ENCODE measurements around the gene PDCD6IP.
"Not testable (repeated sequence)": the region's sequence is repeated elsewhere in the genome, so short reads cannot be mapped to it uniquely, and the experiment has no call there.

Gene PDCD6IP

DNA sequence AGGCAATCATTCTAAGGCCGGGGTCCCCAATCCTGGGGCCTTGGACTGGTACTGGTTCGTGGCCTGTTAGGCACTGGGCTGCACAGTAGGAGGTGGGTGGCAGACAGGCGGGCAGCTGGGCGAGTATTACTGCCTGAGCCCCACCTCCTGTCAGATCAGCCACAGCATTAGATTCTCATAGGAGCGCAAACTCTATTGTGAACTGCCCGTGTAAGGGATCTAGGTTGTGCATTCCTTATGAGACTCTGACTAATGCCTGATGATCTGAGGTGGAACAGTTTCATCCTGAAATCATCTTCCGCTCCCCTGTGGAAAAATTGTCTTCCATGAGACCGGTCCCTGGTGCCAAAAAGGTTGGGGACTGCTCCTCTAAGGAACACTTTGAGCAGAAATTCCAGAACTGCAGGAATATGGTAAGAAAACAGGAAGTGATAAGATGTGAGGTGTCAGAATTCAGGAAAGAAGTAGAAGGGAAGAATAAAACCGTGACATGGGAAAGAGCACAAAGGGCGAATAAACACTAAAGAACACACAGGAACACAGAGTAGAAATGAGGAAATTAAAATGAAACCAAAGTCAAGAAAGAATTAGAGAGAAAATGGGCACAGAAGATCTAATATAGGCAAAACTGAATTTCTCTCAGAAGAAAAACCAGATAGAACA, 57.6 kb downstream of the PDCD6IP start:
- DNase-seq (ENCODE audit: low read depth): no peak

DNA sequence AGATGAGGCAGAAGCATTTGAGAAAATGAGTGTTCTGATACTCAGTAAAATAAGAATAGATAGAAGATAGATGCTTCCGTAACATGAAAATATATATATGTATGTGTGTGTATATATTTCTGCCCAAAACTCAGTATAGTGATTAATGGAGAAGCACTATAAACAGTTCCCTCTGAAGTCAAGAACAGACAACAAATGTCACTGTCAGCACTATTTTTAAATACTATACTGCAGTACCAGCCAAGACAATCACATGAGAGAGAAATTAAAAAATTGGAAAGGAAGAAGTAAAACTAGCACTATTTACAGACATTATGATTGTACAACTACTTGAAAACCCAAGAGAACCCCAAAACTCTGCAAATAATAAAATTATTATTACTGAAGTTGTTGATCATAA, 59.3 kb downstream of the PDCD6IP start:
- DNase-seq (ENCODE audit: low read depth): not testable (repeated sequence)

DNA sequence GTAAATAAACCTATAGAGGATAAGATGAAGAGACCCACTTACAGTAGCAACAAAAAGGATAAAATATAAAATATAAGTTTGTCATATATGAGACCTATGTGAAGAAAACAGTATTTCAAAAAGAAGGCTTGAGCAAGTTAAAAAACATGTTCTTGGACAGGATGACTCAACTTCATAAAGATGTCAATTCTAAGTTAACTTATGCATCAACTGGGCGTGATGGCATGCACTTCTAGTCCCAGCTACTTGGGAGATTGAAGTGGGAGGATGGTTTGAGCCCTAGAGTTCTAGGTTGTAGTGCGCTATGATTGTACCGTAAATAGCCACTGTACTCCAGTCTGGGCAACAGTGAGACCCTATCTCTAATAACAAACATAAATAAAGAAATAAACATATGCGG, 59.7 kb downstream of the PDCD6IP start:
- no peak for DNase-seq (ENCODE audit: low read depth)

DNA sequence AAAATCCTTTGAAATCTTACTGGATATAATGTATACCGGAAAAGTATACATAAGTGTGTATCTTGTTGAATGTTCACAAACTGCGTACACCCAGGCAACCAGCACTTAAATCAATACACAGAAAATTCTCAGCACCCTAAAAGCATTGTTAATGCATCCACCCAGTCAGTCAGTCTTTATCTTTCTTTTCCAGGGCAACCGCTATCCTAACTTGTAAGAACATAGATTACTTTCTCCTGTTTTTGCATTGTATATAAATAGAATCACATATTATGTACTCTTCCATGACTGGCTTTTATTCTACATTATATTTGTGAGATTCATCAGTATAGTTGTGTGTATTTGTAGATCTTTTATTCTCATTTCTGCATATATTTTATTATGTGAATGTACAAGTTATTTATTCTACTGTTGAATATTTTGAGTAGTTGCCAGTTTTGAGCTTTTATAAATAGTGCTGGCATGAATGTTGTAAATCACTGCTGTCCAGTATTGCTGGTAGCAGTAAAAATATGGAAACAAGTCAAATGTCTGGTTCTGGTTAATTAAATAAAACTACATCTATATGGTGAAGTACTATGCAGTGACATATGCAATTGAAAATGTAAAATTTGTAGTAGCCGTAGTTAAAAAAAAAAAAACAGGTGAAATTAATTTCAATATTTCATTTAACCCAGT, 62.1 kb downstream of the PDCD6IP start:
- DNase-seq (ENCODE audit: low read depth): no peak

- no peak for DNase-seq (ENCODE audit: low read depth)
Observed at GRCh38 chr3:33865133-33865532, 66.7 kb downstream of the PDCD6IP start.

- DNase-seq (ENCODE audit: low read depth): no peak
Observed at GRCh38 chr3:33868309-33868708, 69.9 kb downstream of the PDCD6IP start.

DNA sequence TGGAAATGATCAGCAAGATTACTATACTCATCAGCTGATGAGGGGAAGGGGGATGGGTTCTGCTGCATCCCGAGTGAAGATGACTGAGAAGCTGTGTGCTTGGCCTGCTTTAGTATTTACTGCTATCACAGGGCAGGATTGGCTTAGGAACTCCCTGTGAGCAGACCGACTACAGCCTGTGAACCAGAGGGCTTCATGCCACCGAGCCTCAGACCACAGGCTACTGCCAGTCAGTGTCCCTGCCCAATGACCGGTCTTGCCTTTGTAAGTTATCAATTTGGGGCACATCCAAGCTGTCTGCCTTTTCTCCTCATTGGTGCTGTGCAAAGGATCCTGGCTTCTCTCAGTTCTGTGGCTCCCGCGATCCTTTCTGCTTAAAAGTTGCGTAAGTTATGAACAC, 71.5 kb downstream of the PDCD6IP start:
- DNase-seq (ENCODE audit: low read depth): no peak

- no peak for DNase-seq (ENCODE audit: low read depth)
Observed at GRCh38 chr3:33874815-33875214, 76.4 kb downstream of the PDCD6IP start.

GRCh38 chr3:33875680-33876079, 77.2 kb downstream of the PDCD6IP start:
- no peak for DNase-seq (ENCODE audit: low read depth)

- no peak for DNase-seq (ENCODE audit: low read depth)
Observed at GRCh38 chr3:33877187-33877586, 78.8 kb downstream of the PDCD6IP start.

DNA sequence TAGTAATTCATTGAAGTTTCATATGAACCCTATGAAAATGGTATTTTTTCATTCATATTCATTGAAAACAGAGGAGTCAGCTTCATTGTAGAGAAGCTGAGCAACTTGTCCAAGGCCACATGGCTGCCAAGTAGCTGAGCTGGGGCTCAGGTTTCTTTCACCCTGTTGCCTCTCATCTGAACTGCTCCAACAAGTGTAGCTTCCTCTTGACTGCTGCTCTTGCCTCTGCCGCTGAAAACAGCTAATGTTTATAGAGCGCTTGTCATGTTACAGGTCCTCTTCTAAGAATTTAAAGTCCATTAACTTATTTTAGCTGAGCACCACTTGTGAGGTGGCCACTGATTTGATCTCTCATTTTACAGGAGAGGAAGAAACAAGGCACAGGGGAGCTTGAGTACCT, 81.1 kb downstream of the PDCD6IP start:
- DNase-seq (ENCODE audit: low read depth): no peak

DNA sequence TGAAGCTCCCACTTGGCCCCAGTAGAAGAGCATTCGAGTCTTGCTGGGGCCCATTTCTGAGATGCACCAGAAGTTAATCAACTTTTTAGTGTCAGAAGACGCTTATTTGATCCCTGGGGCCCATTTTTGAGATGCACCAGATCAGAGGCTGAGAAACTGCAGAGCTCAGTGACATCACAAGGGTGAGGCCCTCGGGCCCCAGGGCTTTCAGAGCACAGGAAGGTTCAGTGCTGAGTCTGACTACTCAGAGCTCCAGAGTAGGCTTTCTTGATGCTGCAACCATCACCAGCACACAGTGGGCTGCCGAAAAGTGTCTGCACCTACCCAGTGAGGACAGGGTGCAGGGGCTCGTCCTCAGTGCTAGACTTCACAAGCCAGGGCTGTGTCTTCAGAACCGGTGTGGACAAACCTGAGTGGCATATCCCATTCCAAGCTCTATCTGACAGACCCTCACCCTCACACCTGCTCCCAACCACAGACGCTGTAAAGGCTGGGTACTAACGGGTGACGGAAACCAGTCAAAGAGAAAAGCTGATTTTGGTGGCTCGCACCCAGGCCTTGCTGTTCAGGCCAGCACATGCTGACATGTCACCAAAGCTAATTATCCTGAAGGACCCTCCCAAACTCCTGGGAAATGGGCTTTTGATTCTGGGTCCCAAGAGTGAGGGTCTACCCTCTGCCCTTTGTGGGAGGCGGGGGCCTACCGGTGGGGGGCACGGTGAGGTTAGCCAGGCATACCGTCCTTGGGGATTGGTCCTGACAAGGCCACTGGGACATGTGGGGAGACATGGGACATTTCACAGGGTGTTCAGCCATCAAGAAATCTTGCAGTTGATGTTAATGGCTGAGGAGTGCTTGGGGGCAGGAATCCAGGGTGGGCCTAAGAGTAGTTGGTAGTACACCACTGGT, 83.0 kb downstream of the PDCD6IP start:
- no peak for DNase-seq (ENCODE audit: low read depth)

DNA sequence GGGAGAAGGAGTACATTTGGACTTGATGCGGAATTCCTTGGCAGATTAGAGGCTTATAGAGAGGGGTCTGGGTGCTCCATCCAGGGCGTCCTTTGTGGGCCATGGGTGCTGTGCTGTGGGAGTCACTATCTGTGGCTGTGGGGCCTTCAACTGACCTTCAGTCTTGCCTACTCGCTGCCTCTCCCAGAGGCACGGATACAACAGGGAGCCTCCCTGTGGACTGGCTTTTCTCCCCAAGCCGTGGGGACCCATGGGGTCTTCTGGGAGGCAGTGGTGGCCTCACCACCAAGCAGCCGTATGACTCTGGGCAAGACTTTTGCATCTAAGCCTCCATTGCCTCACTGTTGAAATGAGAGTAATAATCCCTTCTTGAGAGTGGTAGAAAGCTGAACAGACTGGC, 83.9 kb downstream of the PDCD6IP start:
- no peak for DNase-seq (ENCODE audit: low read depth)

GRCh38 chr3:33883538-33883950, 85.1 kb downstream of the PDCD6IP start:
- no peak for DNase-seq (ENCODE audit: low read depth)

GRCh38 chr3:33883951-33884561, 85.6 kb downstream of the PDCD6IP start:
- no peak for DNase-seq (ENCODE audit: low read depth)

GRCh38 chr3:33884701-33885100, 86.3 kb downstream of the PDCD6IP start:
- DNase-seq (ENCODE audit: low read depth): no peak

- no peak for DNase-seq (ENCODE audit: low read depth)
Observed at GRCh38 chr3:33885496-33885895, 87.1 kb downstream of the PDCD6IP start.

- no peak for DNase-seq (ENCODE audit: low read depth)
Observed at GRCh38 chr3:33886015-33886414, 87.6 kb downstream of the PDCD6IP start.

DNA sequence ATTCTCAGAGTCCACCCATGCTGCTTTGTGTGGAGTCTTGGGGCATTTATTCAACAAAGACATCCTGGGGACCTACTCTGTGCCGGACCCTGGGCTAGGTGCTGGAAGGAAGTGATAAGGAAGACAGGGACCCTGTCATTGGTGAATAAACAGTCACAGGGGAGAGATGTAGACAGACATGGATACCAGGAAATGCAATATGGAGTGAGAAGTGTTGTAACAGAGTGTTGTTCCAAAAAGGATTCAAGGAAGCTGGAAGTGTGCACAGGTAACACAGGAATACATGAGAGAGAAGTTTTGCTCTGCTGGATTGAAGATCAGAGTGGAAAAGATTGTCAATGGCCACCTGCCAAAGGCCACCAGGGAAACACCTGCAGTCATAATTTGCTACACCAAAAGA, 89.0 kb downstream of the PDCD6IP start:
- no peak for DNase-seq (ENCODE audit: low read depth)

DNA sequence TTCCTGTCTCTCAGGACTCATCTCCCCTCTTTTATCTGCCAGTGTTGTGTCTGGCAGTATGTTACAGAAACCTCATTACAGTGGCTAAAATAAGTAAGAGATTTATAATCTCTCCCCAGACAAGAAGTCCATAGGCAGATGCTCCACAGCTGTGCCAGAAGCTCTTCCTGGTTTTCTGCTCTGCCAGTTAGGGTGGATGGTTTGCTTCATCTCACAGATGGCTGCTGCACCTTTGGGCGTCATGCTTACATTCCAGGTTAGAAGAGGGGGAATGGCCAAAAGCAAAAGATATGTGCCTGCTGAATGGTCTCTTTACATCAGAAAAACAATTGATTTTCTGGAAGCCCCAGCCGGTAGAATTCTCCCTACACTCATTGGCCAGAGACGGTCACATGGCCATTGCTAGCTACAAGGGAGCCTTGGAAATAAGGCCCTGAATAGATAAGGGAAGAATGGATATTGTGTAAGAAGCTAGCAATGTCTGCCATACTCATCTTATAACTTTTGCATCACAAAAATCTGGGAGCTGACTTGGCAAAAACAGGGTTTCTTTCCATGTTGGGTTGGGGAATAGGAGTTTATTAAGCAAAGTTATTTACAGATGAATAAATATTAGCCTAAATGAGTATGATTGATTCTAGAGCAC, 91.1 kb downstream of the PDCD6IP start:
- DNase-seq (ENCODE audit: low read depth): no peak

DNA sequence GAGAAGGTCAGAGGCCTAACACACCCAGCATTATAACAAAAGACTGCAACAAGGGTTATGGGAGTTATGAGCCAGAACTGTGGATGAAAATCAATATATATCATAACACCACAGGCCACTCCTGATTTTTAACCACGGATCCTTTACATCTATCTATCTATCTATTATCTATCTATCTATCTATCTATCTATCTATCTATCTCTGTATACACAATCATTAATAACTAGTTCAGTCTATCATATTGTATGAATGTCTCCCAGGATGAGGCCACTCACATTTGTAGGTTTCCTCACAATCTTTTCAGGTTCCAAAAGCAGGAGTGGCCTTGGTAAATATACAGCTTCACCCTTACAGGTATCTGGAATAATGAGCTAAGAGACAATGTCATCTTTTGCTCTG, 94.2 kb downstream of the PDCD6IP start:
- DNase-seq (ENCODE audit: low read depth): no peak

GRCh38 chr3:33895658-33896057, 97.2 kb downstream of the PDCD6IP start:
- no peak for DNase-seq (ENCODE audit: low read depth)

Data from stimulated activated CD8-positive, alpha-beta memory T cell treated with anti-CD3 and anti-CD28 coated beads, Interleukin-15, amount 100 ng/mL, for 24 hours (primary cell).